B cell (primary cell): ENCODE data around the gene NAB2. TPM values are rescaled to one million over a fixed set of nuclear protein-coding genes. Genes with fewer than 3 reads are reported as not detected.

Experiments used
- ATAC-seq: fragments of 200-7000 bp; cut with Tn5 transposase; one replicate; pipeline ENCODE4 v1.10.0; 2021; ENCODE audit warnings: low read depth, mild to moderate bottlenecking, moderate number of reproducible peaks, moderate library complexity
- CTCF ChIA-PET: fragments of 350-600 bp; sonication (Branson Sonifier 250); formaldehyde crosslinking; loops from one replicate; lab custom pipeline; 2021; ENCODE audit warnings: antibody characterized with exemption, inconsistent platforms; lab: Charles Lee
- POLR2A ChIA-PET: fragments of 350-600 bp; sonication (Branson Sonifier 250); formaldehyde crosslinking; loops from one replicate; lab custom pipeline; 2021; ENCODE audit warnings: antibody characterized with exemption; lab: Charles Lee
- DNase-seq: peaks from one replicate; pipeline ENCODE4 v3.0.0; 2013
- H2AFZ ChIP-seq: 2 replicates; pipeline ENCODE4 v1.6.1; 2012; ENCODE audit warnings: mild to moderate bottlenecking, low read depth, low read length; ENCODE audit not compliant: insufficient read depth, poor library complexity, severe bottlenecking
- H3K27ac ChIP-seq, 2 donors: 1 replicate in 1 of 2; 2 replicates in 1 of 2; pipeline ENCODE4 v1.5.1; 2012 to 2013; ENCODE audit warnings: low read length in 2 of 2, mild to moderate bottlenecking in 2 of 2, moderate library complexity in 1 of 2
- H3K27me3 ChIP-seq, 4 experiments: fragments of 200-600 bp in 1 of 4; sonication (generic) in 1 of 4; replicated peaks in 1 of 4; 1 replicate in 2 of 4; 2 replicates in 2 of 4; pipeline versions ENCODE4 v1.6.1 to v1.7.0; 2013 to 2016; ENCODE audit warnings: low read length in 3 of 4, mild to moderate bottlenecking in 2 of 4, mixed read lengths in 1 of 4, moderate library complexity in 1 of 4; ENCODE audit not compliant: insufficient read depth in 4 of 4, control insufficient read depth in 3 of 4; ENCODE audit errors: control extremely low read depth in 1 of 4
- H3K36me3 ChIP-seq, 2 experiments: replicated peaks in 1 of 2; 1 replicate in 1 of 2; 2 replicates in 1 of 2; pipeline versions ENCODE4 v1.6.1 to v1.7.1; 2013; ENCODE audit warnings: low read length in 1 of 2; ENCODE audit not compliant: insufficient read depth in 2 of 2, control insufficient read depth in 1 of 2; ENCODE audit errors: control extremely low read depth in 1 of 2, extremely low read depth in 1 of 2
- H3K4me1 ChIP-seq, 2 donors: fragments of 200-600 bp in 1 of 2; sonication (generic) in 1 of 2; 1 replicate in 1 of 2; 2 replicates in 1 of 2; pipeline versions ENCODE4 v1.5.1 to v1.6.1; 2013 to 2017; ENCODE audit warnings: low read length in 2 of 2; ENCODE audit not compliant: control insufficient read depth in 2 of 2, insufficient read depth in 2 of 2
- H3K4me2 ChIP-seq: replicated peaks from 2 replicates; pipeline ENCODE3; 2012; ENCODE audit warnings: mild to moderate bottlenecking, low read depth, low read length; ENCODE audit not compliant: poor library complexity, severe bottlenecking
- H3K4me3 ChIP-seq, 5 experiments: fragments of 200-600 bp in 1 of 5; sonication (generic) in 1 of 5; 1 replicate in 3 of 5; 2 replicates in 2 of 5; pipeline versions ENCODE4 v1.5.1 to v1.7.0; 2011 to 2016; ENCODE audit warnings: low read length in 4 of 5, mild to moderate bottlenecking in 4 of 5, low read depth in 2 of 5, control low read depth in 1 of 5, moderate library complexity in 1 of 5; ENCODE audit not compliant: insufficient read depth in 1 of 5; ENCODE audit errors: control extremely low read depth in 1 of 5, extremely low read depth in 1 of 5
- H3K79me2 ChIP-seq: fragments of 200-600 bp; sonication (generic); one replicate; pipeline ENCODE4 v1.6.0; 2016; ENCODE audit warnings: low read length; ENCODE audit not compliant: control insufficient read depth, insufficient read depth
- H3K9ac ChIP-seq: fragments of 200-600 bp; sonication (generic); 2 replicates; pipeline ENCODE4 v1.6.1; 2017; ENCODE audit warnings: mild to moderate bottlenecking, low read length, moderate library complexity
- H3K9me3 ChIP-seq, 3 donors: one replicate each; pipeline versions ENCODE4 v1.6.1 to v1.7.1; 2013; ENCODE audit warnings: low read length in 2 of 3; ENCODE audit not compliant: control insufficient read depth in 2 of 3, insufficient read depth in 1 of 3; ENCODE audit errors: control extremely low read depth in 1 of 3
- H4K20me1 ChIP-seq: 2 replicates; pipeline ENCODE4 v1.6.0; 2012; ENCODE audit warnings: mild to moderate bottlenecking, low read length; ENCODE audit not compliant: insufficient read depth, control insufficient read depth, poor library complexity, severe bottlenecking
- H3K27ac Mint-ChIP-seq: one replicate; pipeline ENCODE4 v1.8.0; 2021; ENCODE audit warnings: mixed read lengths
- H3K27me3 Mint-ChIP-seq: one replicate; pipeline ENCODE4 v1.8.0; 2021; ENCODE audit warnings: mixed read lengths
- H3K4me1 Mint-ChIP-seq: one replicate; pipeline ENCODE4 v1.8.0; 2021; ENCODE audit warnings: mixed read lengths
- H3K4me3 Mint-ChIP-seq: one replicate; pipeline ENCODE4 v1.8.0; 2021; ENCODE audit warnings: mixed read lengths
- H3K9me3 Mint-ChIP-seq: one replicate; pipeline ENCODE4 v1.8.0; 2022; ENCODE audit warnings: mixed read lengths; ENCODE audit not compliant: insufficient read depth
- CTCF ChIP-seq: fragments of 200-600 bp; IDR thresholded peaks from one replicate; pipeline ENCODE4 v1.8.0; 2022; ENCODE audit warnings: antibody characterized with exemption, mild to moderate bottlenecking
- EZH2 ChIP-seq: IDR thresholded peaks from 2 replicates; pipeline ENCODE4 v1.6.1; 2012; ENCODE audit warnings: borderline replicate concordance, low read depth, mild to moderate bottlenecking, moderate library complexity, low read length; ENCODE audit not compliant: insufficient read depth, poor library complexity, severe bottlenecking
- WGBS: methylation state at CpG from one replicate; pipeline ENCODE4 v1.1.5; 2013; ENCODE audit warnings: missing lambda C conversion rate; ENCODE audit not compliant: insufficient coverage; 5-methylcytosine and 5-hydroxymethylcytosine counted together
- intact Hi-C: fragments of 100-400 bp; cut with micrococcal nuclease; formaldehyde crosslinking; loops from one replicate; pipeline ENCODE4 v1.10.0; 2022
- polyA plus RNA-seq: library from polyadenylated mRNA; depleted of rRNA; stranded (reverse); fragments of >200 nt; gene quantifications from 2 replicates; pipeline ENCODE4 v1.2.3, GENCODE V29; 2012
- total RNA-seq, 2 donors: library from RNA; stranded (reverse); fragments of 120-200 nt in 1 of 2; gene quantifications; 1 replicate in 1 of 2; 2 replicates in 1 of 2; pipeline versions ENCODE4 v1.2.3 to v1.2.4, GENCODE V29; 2013 to 2022

The NAB2 gene
- total and polyA plus RNA-seq, 2 donors (not counting 1 experiment from before 2014, with no cell fraction given) = 6.7 to 52.1 TPM

- intact Hi-C loops = loop anchor here (1.0 to 5.0 kb wide), 3 partner anchors 41 to 371 kb away; no protein-coding TSS in a partner anchor
- H3K4me3 ChIP-seq = peak within 1 kb of the TSS; percentile 7 to 88 (median 79)
- H3K27me3 ChIP-seq = peaks cover 0 to 13% (median 3%) of the 10 kb centered on the region in 4 experiments
- Mint-ChIP-seq H3K4me3 (peak within 1 kb of the TSS; percentile 89), H3K27ac (peak within 1 kb of the TSS; percentile 59), H3K27me3 (peaks cover 17% of the 10 kb centered on the region), H3K9me3 (no peaks in the 10 kb centered on the region), H3K4me1 (peaks cover 16% of the 10 kb centered on the region)
- under 1% methylated on average over 50 of the region's 57 CpGs for WGBS
- H3K4me1 ChIP-seq = peaks cover 11 to 21% of the 10 kb centered on the region in 2 donors
- no peaks in the 10 kb centered on the region for H3K79me2 ChIP-seq
- H4K20me1 ChIP-seq = no peaks in the 10 kb centered on the region
- H3K9me3 ChIP-seq = peaks cover 0 to 2% (median 0%) of the 10 kb centered on the region in 3 donors
- DNase-seq (peak; percentile 83), ATAC-seq (peak; percentile 58)
- H3K36me3 ChIP-seq = no peaks in the 10 kb centered on the region
- H3K27ac ChIP-seq = peak within 1 kb of the TSS in 1 of 2 donors; percentile 53
- no peak for TF ChIP-seq EZH2
- ChIA-PET CTCF (interaction anchor here (0.7 to 8.1 kb wide), 14 partner anchors 11 to 123 kb away, joined by 3 to 108 read pairs (median 4); no protein-coding TSS in a partner anchor), POLR2A (interaction anchor here (0.5 to 2.1 kb wide), 9 partner anchors 16 to 939 kb away, joined by 3 to 14 read pairs (median 3); partner anchors contain the start of genes DDIT3 and STAT6)
- peak within 1 kb of the TSS; percentile 98 for H2AFZ ChIP-seq
- peak within 1 kb of the TSS; percentile 100 for H3K4me2 ChIP-seq
- peak within 1 kb of the TSS; percentile 87 for H3K9ac ChIP-seq
Measured at GRCh38 chr12:57127726-57128518, 39.0 kb downstream of the NAB2 start, which contains the start of gene LRP1. TSS of gene LRP1 (plus strand) at chr12:57128483. CDS start at chr12:57128965, 482 bp downstream.

GRCh38 chr12:57128519-57129247 lies 39.8 kb downstream of the NAB2 start:
- H3K9ac ChIP-seq = peak overlapping the region; percentile 87
- no peaks in the 10 kb centered on the region for H3K79me2 ChIP-seq
- TF ChIP-seq EZH2 = no peak
- TF ChIP-seq CTCF = no peak
- no peaks in the 10 kb centered on the region for H3K9me3 Mint-ChIP-seq
- H2AFZ ChIP-seq = peak overlapping the region; percentile 98
- DNase-seq = no peak
- no peak overlapping the region for H3K27ac Mint-ChIP-seq
- peaks cover 11 to 21% of the 10 kb centered on the region in 2 donors for H3K4me1 ChIP-seq
- peaks cover 16% of the 10 kb centered on the region for H3K4me1 Mint-ChIP-seq
- H3K4me3 Mint-ChIP-seq = peak overlapping the region; percentile 89
- H3K36me3 ChIP-seq = no peaks in the 10 kb centered on the region
- peaks cover 0 to 13% (median 3%) of the 10 kb centered on the region in 4 experiments for H3K27me3 ChIP-seq
- CTCF ChIA-PET = interaction anchor here (0.7 to 8.1 kb wide), 12 partner anchors 12 to 124 kb away, joined by 3 to 108 read pairs (median 6); no protein-coding TSS in a partner anchor
- POLR2A ChIA-PET = interaction anchor here (0.6 to 2.1 kb wide), 4 partner anchors 17 to 906 kb away, joined by 3 to 14 read pairs (median 4); partner anchors contain the start of gene STAT6
- peak overlapping the region in 4 of 5 experiments; percentile 67 to 88 (median 81) for H3K4me3 ChIP-seq
- H3K27me3 Mint-ChIP-seq = peaks cover 17% of the 10 kb centered on the region
- H4K20me1 ChIP-seq = no peaks in the 10 kb centered on the region
- peaks cover 0 to 2% (median 0%) of the 10 kb centered on the region in 3 donors for H3K9me3 ChIP-seq
- H3K4me2 ChIP-seq = peak overlapping the region; percentile 100
- no peak overlapping the region for H3K27ac ChIP-seq
- WGBS = 18% methylated on average over 10 of the region's 35 CpGs
- ATAC-seq = no peak
- intact Hi-C loops = loop anchor here (1.0 to 5.0 kb wide), 2 partner anchors 41 to 371 kb away; no protein-coding TSS in a partner anchor
